Esophagus squamous epithelium (tissue), 4 donors: Measurements from ENCODE around the gene CCND2.

ENCODE experiments used
- POLR2A ChIP-seq, 4 donors: fragments of 450-650 bp; IDR thresholded peaks; one replicate each; pipeline ENCODE4 v1.6.1; 2017; ENCODE audit warnings: antibody characterized with exemption in 4 of 4, mild to moderate bottlenecking in 4 of 4, moderate library complexity in 3 of 4
- TF ChIP-seq, protein P1 (sequence below), 6 experiments: fragments of 450-650 bp in 4 of 6; fragments of 200-600 bp in 2 of 6; sonication (generic) in 2 of 6; IDR thresholded peaks; one replicate each; pipeline ENCODE4 v1.5.1; 2016 to 2019; ENCODE audit warnings: antibody characterized with exemption in 6 of 6, mild to moderate bottlenecking in 4 of 6, moderate library complexity in 4 of 6

DNA sequence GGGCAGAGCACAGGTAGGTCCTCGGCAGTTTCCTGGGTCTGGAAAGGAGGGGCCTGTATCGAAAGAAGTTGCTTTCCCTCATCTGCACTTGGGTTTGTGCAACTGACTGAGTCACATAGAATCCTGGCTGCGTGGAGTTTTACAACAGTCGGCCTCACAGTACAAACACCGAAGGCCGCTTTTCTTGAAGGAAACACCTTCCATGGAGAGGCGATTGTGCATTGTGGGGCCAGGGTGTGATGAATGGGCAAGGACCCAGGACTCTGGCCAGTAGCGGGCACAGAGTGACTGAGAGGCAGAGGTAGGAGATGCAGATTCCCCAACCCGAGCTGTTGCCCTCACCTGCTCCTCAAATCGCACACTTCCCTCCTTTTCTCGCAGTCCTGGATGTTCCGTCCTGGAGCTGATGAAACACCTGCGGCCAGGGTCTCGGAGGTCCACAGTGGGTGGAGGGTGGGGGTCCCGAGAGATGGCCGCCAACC lies 7.7 kb downstream of the CCND2 start:
- TF ChIP-seq, protein P1, sequence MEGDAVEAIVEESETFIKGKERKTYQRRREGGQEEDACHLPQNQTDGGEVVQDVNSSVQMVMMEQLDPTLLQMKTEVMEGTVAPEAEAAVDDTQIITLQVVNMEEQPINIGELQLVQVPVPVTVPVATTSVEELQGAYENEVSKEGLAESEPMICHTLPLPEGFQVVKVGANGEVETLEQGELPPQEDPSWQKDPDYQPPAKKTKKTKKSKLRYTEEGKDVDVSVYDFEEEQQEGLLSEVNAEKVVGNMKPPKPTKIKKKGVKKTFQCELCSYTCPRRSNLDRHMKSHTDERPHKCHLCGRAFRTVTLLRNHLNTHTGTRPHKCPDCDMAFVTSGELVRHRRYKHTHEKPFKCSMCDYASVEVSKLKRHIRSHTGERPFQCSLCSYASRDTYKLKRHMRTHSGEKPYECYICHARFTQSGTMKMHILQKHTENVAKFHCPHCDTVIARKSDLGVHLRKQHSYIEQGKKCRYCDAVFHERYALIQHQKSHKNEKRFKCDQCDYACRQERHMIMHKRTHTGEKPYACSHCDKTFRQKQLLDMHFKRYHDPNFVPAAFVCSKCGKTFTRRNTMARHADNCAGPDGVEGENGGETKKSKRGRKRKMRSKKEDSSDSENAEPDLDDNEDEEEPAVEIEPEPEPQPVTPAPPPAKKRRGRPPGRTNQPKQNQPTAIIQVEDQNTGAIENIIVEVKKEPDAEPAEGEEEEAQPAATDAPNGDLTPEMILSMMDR (IDR thresholded peaks at IDR 0.05): no peak
- no peak for TF ChIP-seq POLR2A (IDR thresholded peaks at IDR 0.05)
